Gastroesophageal sphincter (tissue), 4 donors: ENCODE data around the gene TTC7B. TPM values are rescaled to one million over a fixed set of nuclear protein-coding genes. Genes with fewer than 3 reads are reported as not detected.

ENCODE experiments used
- ATAC-seq: fragments of 150-250 bp; one replicate; pipeline ENCODE4 v1.9.1; 2016; ENCODE audit warnings: mild to moderate bottlenecking, moderate library complexity
- H3K27ac ChIP-seq, 4 donors: fragments of 200-600 bp; sonication (generic) in 3 of 4; 1 replicate in 3 of 4; 2 replicates in 1 of 4; pipeline ENCODE4 v1.5.1; 2016 to 2019
- H3K27me3 ChIP-seq: fragments of 200-600 bp; sonication (generic); one replicate; pipeline ENCODE4 v1.5.1; 2019
- H3K36me3 ChIP-seq, 2 donors: fragments of 200-600 bp; sonication (generic); one replicate each; pipeline ENCODE4 v1.5.1; 2019; ENCODE audit warnings: control low read depth in 1 of 2
- H3K4me1 ChIP-seq, 3 donors: fragments of 200-600 bp; sonication (generic); 1 replicate in 2 of 3; 2 replicates in 1 of 3; pipeline ENCODE4 v1.5.1; 2016 to 2019; ENCODE audit warnings: control low read depth in 2 of 3
- H3K4me3 ChIP-seq, 2 donors: fragments of 200-600 bp; sonication (generic); one replicate each; pipeline ENCODE4 v1.5.1; 2019; ENCODE audit warnings: mild to moderate bottlenecking in 1 of 2, moderate library complexity in 1 of 2
- H3K9me3 ChIP-seq, 3 donors: fragments of 200-600 bp; sonication (generic); one replicate each; pipeline ENCODE4 v1.5.1; 2017 to 2019; ENCODE audit warnings: control low read depth in 2 of 3
- CTCF ChIP-seq, 4 experiments: fragments of 200-600 bp in 2 of 4; fragments of 450-650 bp in 2 of 4; sonication (generic) in 1 of 4; IDR thresholded peaks; one replicate each; pipeline ENCODE4 v1.5.1; 2017 to 2019; ENCODE audit warnings: antibody characterized with exemption in 4 of 4, mild to moderate bottlenecking in 2 of 4, moderate library complexity in 2 of 4
- EP300 ChIP-seq: sonication (generic); formaldehyde crosslinking; IDR thresholded peaks from one replicate; pipeline ENCODE4 v1.6.1; 2017; ENCODE audit warnings: antibody characterized with exemption, mild to moderate bottlenecking
- POLR2A ChIP-seq, 2 donors: fragments of 450-650 bp; IDR thresholded peaks; one replicate each; pipeline ENCODE4 v1.6.1; 2017; ENCODE audit warnings: antibody characterized with exemption in 2 of 2, mild to moderate bottlenecking in 2 of 2, moderate library complexity in 1 of 2
- POLR2AphosphoS5 ChIP-seq: sonication (generic); formaldehyde crosslinking; IDR thresholded peaks from one replicate; pipeline ENCODE4 v1.6.1; 2017; ENCODE audit warnings: antibody characterized with exemption
- WGBS, 2 donors: methylation state at CpG; one replicate each; pipeline ENCODE4 v1.1.5; 2018; ENCODE audit warnings: low coverage in 1 of 2; 5-methylcytosine and 5-hydroxymethylcytosine counted together
- total RNA-seq, 4 donors: library from RNA; depleted of rRNA; stranded (reverse); fragments of >200 nt; gene quantifications; one replicate each; pipeline ENCODE4 v1.1.0, GENCODE V29; 2016

TTC7B gene
- total RNA-seq, 4 donors from 2014 or later = 59.0 to 170 (median 64.1) TPM

GRCh38 chr14:90660865-90661570, 155.2 kb downstream of the TTC7B start:
- ATAC-seq = no peak
- peaks cover 0 to 52% (median 0%) of the 10 kb centered on the region in 3 donors for H3K4me1 ChIP-seq
- no peak for TF ChIP-seq EP300
- no peak for TF ChIP-seq POLR2A (IDR thresholded peaks at IDR 0.05)
- no peak for TF ChIP-seq CTCF (IDR thresholded peaks at IDR 0.05)
- no peak for TF ChIP-seq POLR2AphosphoS5
- 82 to 84% methylated on average over 10 to 13 of the region's 17 CpGs for WGBS, 2 donors
- H3K36me3 ChIP-seq = peaks cover 0 to 27% of the 10 kb centered on the region in 2 donors
- peak overlapping the region in 3 of 4 donors; percentile 11 to 55 (median 35) for H3K27ac ChIP-seq
- H3K27me3 ChIP-seq = no peaks in the 10 kb centered on the region
- H3K9me3 ChIP-seq = no peaks in the 10 kb centered on the region
- H3K4me3 ChIP-seq = no peak overlapping the region

GRCh38 chr14:90659156-90659555, 157.1 kb downstream of the TTC7B start:
- Histone ChIP-seq H3K4me1 (peaks cover 4 to 59% (median 8%) of the 10 kb centered on the region in 3 donors), H3K9me3 (no peaks in the 10 kb centered on the region), H3K27ac (no peak overlapping the region), H3K4me3 (no peak overlapping the region), H3K27me3 (no peaks in the 10 kb centered on the region), H3K36me3 (peaks cover 0 to 32% of the 10 kb centered on the region in 2 donors)
- TF ChIP-seq POLR2AphosphoS5 (no peak), EP300 (no peak), POLR2A (IDR thresholded peaks at IDR 0.05) (no peak), CTCF (IDR thresholded peaks at IDR 0.05) (no peak)
- WGBS, 2 donors = 51% methylated on average over 2 of the region's 2 CpGs; no CpG with 5 or more reads in 1 of the 2 donors
- ATAC-seq = no peak

- Histone ChIP-seq H3K4me1 (peaks cover 4 to 63% (median 8%) of the 10 kb centered on the region in 3 donors), H3K4me3 (no peak overlapping the region), H3K9me3 (no peaks in the 10 kb centered on the region), H3K36me3 (peaks cover 0 to 32% of the 10 kb centered on the region in 2 donors), H3K27me3 (no peaks in the 10 kb centered on the region), H3K27ac (no peak overlapping the region)
- TF ChIP-seq POLR2A (IDR thresholded peaks at IDR 0.05) = no peak
- no peak for TF ChIP-seq EP300
- no peak for TF ChIP-seq CTCF (IDR thresholded peaks at IDR 0.05)
- TF ChIP-seq POLR2AphosphoS5 = no peak
- ATAC-seq = no peak
- WGBS, 2 donors = 88 to 100% methylated on average over 3 to 5 of the region's 8 CpGs
These were observed 157.7 kb downstream of the TTC7B start for GRCh38 chr14:90658541-90658967.

- Histone ChIP-seq H3K27ac (peak overlapping the region in 3 of 4 donors; percentile 35 to 69 (median 65)), H3K4me1 (peaks cover 4 to 73% (median 12%) of the 10 kb centered on the region in 3 donors), H3K36me3 (peaks cover 0 to 32% of the 10 kb centered on the region in 2 donors), H3K27me3 (no peaks in the 10 kb centered on the region), H3K9me3 (no peaks in the 10 kb centered on the region), H3K4me3 (no peak overlapping the region)
- peak; percentile 27 for ATAC-seq
- no peak for TF ChIP-seq POLR2A (IDR thresholded peaks at IDR 0.05)
- TF ChIP-seq CTCF (IDR thresholded peaks at IDR 0.05) = no peak
- TF ChIP-seq POLR2AphosphoS5 = no peak
- TF ChIP-seq EP300 = no peak
- WGBS, 2 donors = 33% methylated on average over 1 of the region's 12 CpGs; no CpG with 5 or more reads in 1 of the 2 donors
These were observed 159.3 kb downstream of the TTC7B start for GRCh38 chr14:90656973-90657372.

- 64 to 96% methylated on average over 3 to 4 of the region's 4 CpGs for WGBS, 2 donors
- no peaks in the 10 kb centered on the region for H3K27me3 ChIP-seq
- TF ChIP-seq POLR2AphosphoS5 (no peak), POLR2A (IDR thresholded peaks at IDR 0.05) (no peak), CTCF (IDR thresholded peaks at IDR 0.05) (no peak), EP300 (no peak)
- H3K4me1 ChIP-seq = peaks cover 4 to 69% (median 12%) of the 10 kb centered on the region in 3 donors
- ATAC-seq = no peak
- no peak overlapping the region for H3K27ac ChIP-seq
- H3K4me3 ChIP-seq = no peak overlapping the region
- H3K36me3 ChIP-seq = peaks cover 0 to 32% of the 10 kb centered on the region in 2 donors
- no peaks in the 10 kb centered on the region for H3K9me3 ChIP-seq
These were observed 160.4 kb downstream of the TTC7B start for GRCh38 chr14:90655829-90656228.
